OCI-LY1 (cell line): ENCODE results near the gene PKD1.

ENCODE experiments used
- EZH2 ChIP-seq: fragments of 200-600 bp; sonication (generic), shearing (Covaris generic); IDR thresholded peaks from 2 replicates; pipeline ENCODE4 v1.8.0; 2017; ENCODE audit warnings: borderline replicate concordance, mixed run types, mild to moderate bottlenecking, antibody characterized with exemption, low read length, moderate library complexity, mixed read lengths
- TF ChIP-seq, protein P1 (sequence below): fragments of 200-600 bp; sonication (generic), shearing (Covaris generic); IDR thresholded peaks from 2 replicates; pipeline ENCODE4 v1.5.1; 2017; ENCODE audit warnings: mild to moderate bottlenecking, antibody characterized with exemption, low read length, moderate library complexity, mixed read lengths

DNA sequence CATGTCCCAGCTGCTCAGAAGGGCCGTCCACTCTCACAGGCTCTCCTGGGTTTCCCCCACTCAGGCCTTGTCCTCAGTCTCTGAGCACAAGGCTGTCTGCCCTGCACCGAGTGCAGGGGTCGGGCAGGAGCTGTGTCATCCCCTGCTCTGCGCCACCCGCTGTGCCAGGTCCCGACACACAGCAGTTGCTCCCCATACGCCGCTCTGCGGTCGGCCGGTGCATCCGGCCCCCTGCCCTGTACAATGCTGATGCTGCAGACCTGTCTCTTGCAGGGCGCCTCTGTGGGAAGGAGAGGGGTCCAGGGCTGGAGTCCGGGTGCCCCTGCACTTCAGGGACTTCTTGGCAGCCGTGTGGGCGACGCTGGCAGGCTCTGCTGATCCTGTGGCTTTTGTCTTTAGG is 81.8 kb downstream of the PKD1 start:
- TF ChIP-seq, protein P1, sequence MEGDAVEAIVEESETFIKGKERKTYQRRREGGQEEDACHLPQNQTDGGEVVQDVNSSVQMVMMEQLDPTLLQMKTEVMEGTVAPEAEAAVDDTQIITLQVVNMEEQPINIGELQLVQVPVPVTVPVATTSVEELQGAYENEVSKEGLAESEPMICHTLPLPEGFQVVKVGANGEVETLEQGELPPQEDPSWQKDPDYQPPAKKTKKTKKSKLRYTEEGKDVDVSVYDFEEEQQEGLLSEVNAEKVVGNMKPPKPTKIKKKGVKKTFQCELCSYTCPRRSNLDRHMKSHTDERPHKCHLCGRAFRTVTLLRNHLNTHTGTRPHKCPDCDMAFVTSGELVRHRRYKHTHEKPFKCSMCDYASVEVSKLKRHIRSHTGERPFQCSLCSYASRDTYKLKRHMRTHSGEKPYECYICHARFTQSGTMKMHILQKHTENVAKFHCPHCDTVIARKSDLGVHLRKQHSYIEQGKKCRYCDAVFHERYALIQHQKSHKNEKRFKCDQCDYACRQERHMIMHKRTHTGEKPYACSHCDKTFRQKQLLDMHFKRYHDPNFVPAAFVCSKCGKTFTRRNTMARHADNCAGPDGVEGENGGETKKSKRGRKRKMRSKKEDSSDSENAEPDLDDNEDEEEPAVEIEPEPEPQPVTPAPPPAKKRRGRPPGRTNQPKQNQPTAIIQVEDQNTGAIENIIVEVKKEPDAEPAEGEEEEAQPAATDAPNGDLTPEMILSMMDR = no peak
- TF ChIP-seq EZH2 = no peak
